Astrocyte (in vitro differentiated cells and primary cell): Measurements from ENCODE around the gene MAG. TPM values are rescaled to one million over a fixed set of nuclear protein-coding genes. Genes with fewer than 3 reads are reported as not detected.

Source experiments
- DNase-seq: peaks from one replicate; pipeline ENCODE4 v3.0.0-alpha.2; 2010; ENCODE audit warnings: low read depth
- FAIRE-seq: peaks from 2 replicates; lab custom pipeline; 2011; peaks lifted over from hg19 to GRCh38; lab: Jason Lieb, UNC
- H2AFZ ChIP-seq: 2 replicates; pipeline ENCODE4 v1.6.0; 2012; ENCODE audit warnings: low read depth, low read length, inconsistent platforms
- H3K27ac ChIP-seq: 2 replicates; pipeline ENCODE4 v1.5.1; 2011; ENCODE audit warnings: low read depth, low read length, inconsistent platforms
- H3K27me3 ChIP-seq: 2 replicates; pipeline ENCODE4 v1.6.0; 2011; ENCODE audit warnings: low read length, inconsistent platforms; ENCODE audit not compliant: insufficient read depth
- H3K36me3 ChIP-seq: 2 replicates; pipeline ENCODE4 v1.5.1; 2011; ENCODE audit warnings: low read length, inconsistent platforms; ENCODE audit not compliant: insufficient read depth
- H3K4me1 ChIP-seq: 2 replicates; pipeline ENCODE4 v1.5.1; 2011; ENCODE audit warnings: low read length, inconsistent platforms; ENCODE audit not compliant: insufficient read depth
- H3K4me2 ChIP-seq: 2 replicates; pipeline ENCODE4 v1.6.0; 2012; ENCODE audit warnings: low read length, inconsistent platforms
- H3K4me3 ChIP-seq: 2 replicates; pipeline ENCODE4 v1.5.1; 2011; ENCODE audit warnings: low read depth, mild to moderate bottlenecking, low read length, inconsistent platforms; ENCODE audit not compliant: insufficient read depth
- H3K79me2 ChIP-seq: 2 replicates; pipeline ENCODE4 v1.6.0; 2012; ENCODE audit warnings: mild to moderate bottlenecking, low read length, inconsistent platforms; ENCODE audit not compliant: insufficient read depth
- H3K9ac ChIP-seq: 2 replicates; pipeline ENCODE4 v1.6.0; 2012; ENCODE audit warnings: mild to moderate bottlenecking, low read length, inconsistent platforms
- H3K9me3 ChIP-seq: 2 replicates; pipeline ENCODE4 v1.5.1; 2012; ENCODE audit warnings: low read depth, mild to moderate bottlenecking, low read length, inconsistent platforms; ENCODE audit not compliant: insufficient read depth
- H4K20me1 ChIP-seq: 2 replicates; pipeline ENCODE4 v1.6.0; 2012; ENCODE audit warnings: low read length, inconsistent platforms; ENCODE audit not compliant: insufficient read depth
- H3K27ac Mint-ChIP-seq: one replicate; pipeline ENCODE4 v1.8.0; 2021; ENCODE audit warnings: mild to moderate bottlenecking, mixed read lengths; ENCODE audit not compliant: unreplicated experiment
- H3K27me3 Mint-ChIP-seq: one replicate; pipeline ENCODE4 v1.8.0; 2021; ENCODE audit warnings: low read depth, mixed read lengths; ENCODE audit not compliant: unreplicated experiment
- H3K36me3 Mint-ChIP-seq: one replicate; pipeline ENCODE4 v1.8.0; 2021; ENCODE audit warnings: low read depth, mixed read lengths; ENCODE audit not compliant: unreplicated experiment
- H3K4me1 Mint-ChIP-seq: one replicate; pipeline ENCODE4 v1.8.0; 2021; ENCODE audit warnings: low read depth, mixed read lengths; ENCODE audit not compliant: unreplicated experiment
- H3K4me3 Mint-ChIP-seq: one replicate; pipeline ENCODE4 v1.8.0; 2021; ENCODE audit warnings: mild to moderate bottlenecking, moderate library complexity, mixed read lengths; ENCODE audit not compliant: unreplicated experiment
- H3K9me3 Mint-ChIP-seq: one replicate; pipeline ENCODE4 v1.8.0; 2021; ENCODE audit warnings: mild to moderate bottlenecking, mixed read lengths; ENCODE audit not compliant: unreplicated experiment
- EZH2 ChIP-seq: IDR thresholded peaks from 2 replicates; pipeline ENCODE4 v1.6.1; 2012; ENCODE audit warnings: mild to moderate bottlenecking, low read length, inconsistent platforms; ENCODE audit not compliant: insufficient read depth
- total RNA-seq: library from RNA; stranded (reverse); gene quantifications from 2 replicates; pipeline ENCODE4 v1.2.1, GENCODE V29; 2021
- TF ChIP-seq, protein P1 (sequence below): IDR thresholded peaks from 2 replicates; pipeline ENCODE4 v1.5.1; 2011; ENCODE audit warnings: low read depth, mild to moderate bottlenecking, inconsistent platforms, low read length, moderate library complexity; ENCODE audit not compliant: insufficient read depth

The MAG gene
- total RNA-seq, 1 donor from 2014 or later = not detected

DNA sequence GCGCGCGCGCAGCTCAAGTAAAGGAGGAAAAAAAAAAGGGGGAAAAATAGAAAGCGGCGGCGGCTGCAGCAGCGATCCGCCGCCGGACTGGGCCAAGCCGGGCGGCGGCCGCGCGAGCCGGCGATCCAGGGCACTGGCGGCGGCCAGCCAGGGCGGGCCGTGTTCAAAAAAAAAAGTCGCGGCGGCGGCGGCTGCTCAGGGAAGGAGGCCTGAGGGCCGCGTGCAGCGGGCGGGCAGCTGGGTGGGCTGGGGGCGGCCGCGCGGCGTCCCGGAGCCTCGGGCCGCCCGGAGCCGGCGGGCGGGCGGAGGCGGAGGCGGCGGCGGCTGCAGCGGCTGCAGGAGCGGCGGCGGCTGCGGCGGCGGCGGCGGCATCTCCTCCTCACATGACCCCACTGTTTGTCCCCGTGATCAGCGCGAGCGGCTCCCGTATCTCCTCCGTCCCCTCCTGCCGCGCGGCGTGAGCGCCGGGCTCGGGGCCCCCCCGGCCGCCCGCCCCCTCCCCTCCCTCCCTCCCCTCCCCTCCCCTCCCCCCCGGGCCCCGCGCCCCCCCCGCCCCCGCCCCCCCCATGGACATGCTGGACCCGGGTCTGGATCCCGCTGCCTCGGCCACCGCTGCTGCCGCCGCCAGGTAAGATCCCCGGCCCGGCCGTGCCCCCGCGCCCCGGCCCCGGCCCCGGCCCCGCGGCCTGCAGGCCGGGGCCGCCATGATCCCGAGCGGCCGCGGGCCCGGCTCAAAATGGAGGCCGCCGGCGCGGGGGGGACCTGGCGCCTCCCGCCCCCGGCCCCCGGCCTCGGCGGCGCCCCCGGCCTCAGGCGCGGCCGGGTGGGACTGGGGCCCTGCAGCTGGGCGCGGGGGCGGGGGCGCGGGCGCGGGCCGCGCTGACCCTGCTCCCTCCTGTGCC is 23.2 kb upstream of the MAG start, which contains the start of gene USF2:
USF2 (plus strand) TSS at position 427 of the 902 bp plus-strand sequence; CDS start at position 567, 140 bp downstream.
- Mint-ChIP-seq H3K4me3 (peak within 1 kb of the TSS; percentile 94), H3K4me1 (peaks cover 5% of the 10 kb centered on the region), H3K27ac (peak within 1 kb of the TSS; percentile 98), H3K27me3 (no peaks in the 10 kb centered on the region), H3K9me3 (no peaks in the 10 kb centered on the region), H3K36me3 (peaks cover 8% of the 10 kb centered on the region)
- TF ChIP-seq, protein P1, sequence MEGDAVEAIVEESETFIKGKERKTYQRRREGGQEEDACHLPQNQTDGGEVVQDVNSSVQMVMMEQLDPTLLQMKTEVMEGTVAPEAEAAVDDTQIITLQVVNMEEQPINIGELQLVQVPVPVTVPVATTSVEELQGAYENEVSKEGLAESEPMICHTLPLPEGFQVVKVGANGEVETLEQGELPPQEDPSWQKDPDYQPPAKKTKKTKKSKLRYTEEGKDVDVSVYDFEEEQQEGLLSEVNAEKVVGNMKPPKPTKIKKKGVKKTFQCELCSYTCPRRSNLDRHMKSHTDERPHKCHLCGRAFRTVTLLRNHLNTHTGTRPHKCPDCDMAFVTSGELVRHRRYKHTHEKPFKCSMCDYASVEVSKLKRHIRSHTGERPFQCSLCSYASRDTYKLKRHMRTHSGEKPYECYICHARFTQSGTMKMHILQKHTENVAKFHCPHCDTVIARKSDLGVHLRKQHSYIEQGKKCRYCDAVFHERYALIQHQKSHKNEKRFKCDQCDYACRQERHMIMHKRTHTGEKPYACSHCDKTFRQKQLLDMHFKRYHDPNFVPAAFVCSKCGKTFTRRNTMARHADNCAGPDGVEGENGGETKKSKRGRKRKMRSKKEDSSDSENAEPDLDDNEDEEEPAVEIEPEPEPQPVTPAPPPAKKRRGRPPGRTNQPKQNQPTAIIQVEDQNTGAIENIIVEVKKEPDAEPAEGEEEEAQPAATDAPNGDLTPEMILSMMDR = no peak
- TF ChIP-seq EZH2 = no peak
- peak within 1 kb of the TSS; percentile 96 for H3K9ac ChIP-seq
- H3K27ac ChIP-seq = peak within 1 kb of the TSS; percentile 83
- H3K4me2 ChIP-seq = peak within 1 kb of the TSS; percentile 96
- peaks cover 12% of the 10 kb centered on the region for H3K36me3 ChIP-seq
- DNase-seq (peak; percentile 34), FAIRE-seq (no peak)
- peaks cover 21% of the 10 kb centered on the region for H4K20me1 ChIP-seq
- no peaks in the 10 kb centered on the region for H3K27me3 ChIP-seq
- peak within 1 kb of the TSS; percentile 75 for H2AFZ ChIP-seq
- peaks cover 5% of the 10 kb centered on the region for H3K4me1 ChIP-seq
- no peaks in the 10 kb centered on the region for H3K9me3 ChIP-seq
- H3K4me3 ChIP-seq = peak within 1 kb of the TSS; percentile 95
- peaks cover 28% of the 10 kb centered on the region for H3K79me2 ChIP-seq

DNA sequence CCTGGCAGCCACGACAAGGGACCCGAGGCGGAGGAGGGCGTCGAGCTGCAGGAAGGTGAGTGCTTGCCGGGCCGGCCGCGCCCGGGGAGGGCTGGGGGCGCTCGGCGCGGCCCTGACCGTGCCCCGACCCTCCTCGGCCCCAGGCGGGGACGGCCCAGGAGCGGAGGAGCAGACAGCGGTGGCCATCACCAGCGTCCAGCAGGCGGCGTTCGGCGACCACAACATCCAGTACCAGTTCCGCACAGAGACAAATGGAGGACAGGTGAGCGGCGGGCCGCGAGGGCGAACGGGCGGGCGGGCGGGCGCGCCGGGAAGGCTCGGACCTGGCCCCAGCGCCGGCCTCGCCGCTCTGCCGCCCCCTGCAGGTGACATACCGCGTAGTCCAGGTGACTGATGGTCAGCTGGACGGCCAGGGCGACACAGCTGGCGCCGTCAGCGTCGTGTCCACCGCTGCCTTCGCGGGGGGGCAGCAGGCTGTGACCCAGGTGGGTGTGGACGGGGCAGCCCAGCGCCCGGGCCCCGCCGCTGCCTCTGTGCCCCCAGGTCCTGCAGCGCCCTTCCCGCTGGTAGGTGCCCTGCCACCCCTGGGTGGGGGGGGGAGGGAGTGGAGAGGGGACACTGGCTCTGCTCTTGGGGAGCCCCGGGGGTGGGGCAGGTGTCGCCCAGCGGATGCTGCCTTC is 22.4 kb upstream of the MAG start:
- Mint-ChIP-seq H3K27ac (no peak overlapping the region), H3K27me3 (no peaks in the 10 kb centered on the region), H3K4me3 (peak overlapping the region; percentile 82), H3K4me1 (peaks cover 5% of the 10 kb centered on the region), H3K9me3 (no peaks in the 10 kb centered on the region), H3K36me3 (peaks cover 12% of the 10 kb centered on the region)
- TF ChIP-seq, protein P1 = peak; percentile 7
- no peak for TF ChIP-seq EZH2
- Histone ChIP-seq H3K9me3 (no peaks in the 10 kb centered on the region), H3K4me2 (peak overlapping the region; percentile 82), H3K79me2 (peaks cover 28% of the 10 kb centered on the region), H2AFZ (peak overlapping the region; percentile 63), H3K9ac (peak overlapping the region; percentile 80), H3K4me1 (peaks cover 5% of the 10 kb centered on the region), H4K20me1 (peaks cover 21% of the 10 kb centered on the region), H3K36me3 (peaks cover 15% of the 10 kb centered on the region), H3K27ac (peak overlapping the region; percentile 71), H3K4me3 (peak overlapping the region; percentile 59), H3K27me3 (no peaks in the 10 kb centered on the region)
- no peak for FAIRE-seq
- peak; percentile 63 for DNase-seq
